CD4-positive, alpha-beta T cell treated with Interferon gamma for 1 hour (primary cell): ENCODE results near the gene CLHC1.
"Not testable (repeated sequence)": the region's sequence is repeated elsewhere in the genome, so short reads cannot be mapped to it uniquely, and the experiment has no call there.

Source experiments
- DNase-seq: peaks from one replicate; pipeline ENCODE4 v3.0.0-alpha.2; 2020

CLHC1 gene

DNA sequence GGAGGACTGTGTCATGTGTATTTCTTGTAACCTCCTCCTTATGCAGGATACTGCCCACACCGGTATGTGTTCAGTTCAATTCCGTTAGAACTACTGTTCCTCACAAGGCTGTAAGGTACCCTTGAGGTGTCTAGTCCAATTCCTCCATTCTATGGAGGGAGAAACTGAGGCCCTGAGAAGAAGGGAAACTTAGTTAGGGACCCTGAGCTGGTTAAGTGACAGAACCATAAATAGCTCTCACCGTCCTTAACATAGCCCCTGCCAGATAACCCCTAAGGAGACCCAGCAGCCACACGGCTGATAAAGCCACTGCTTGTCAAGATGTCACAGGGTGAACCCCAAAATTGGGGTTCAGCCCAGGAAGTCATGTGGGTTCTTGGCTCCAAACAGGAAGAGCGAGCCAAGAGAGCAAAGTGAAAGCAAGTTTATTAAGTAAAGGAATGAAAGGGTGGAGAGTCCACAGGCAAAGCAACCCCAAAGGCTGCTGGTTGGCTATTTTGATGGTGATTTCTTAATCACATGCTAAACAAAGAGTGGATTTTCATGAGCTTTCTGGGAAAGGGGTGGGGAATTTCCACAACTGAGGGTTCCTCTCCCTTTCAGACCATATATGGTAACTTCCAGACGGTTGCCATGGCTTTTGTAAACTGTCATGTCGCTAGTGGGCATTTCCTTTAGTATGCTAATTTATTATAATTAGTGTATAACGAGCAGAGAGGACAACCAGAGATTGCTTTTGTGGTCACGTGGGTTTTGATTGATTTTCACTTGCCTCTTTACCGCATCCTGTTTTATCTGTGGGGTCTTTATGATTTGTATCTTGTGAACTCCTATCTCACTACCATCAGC lies 98.4 kb downstream of the CLHC1 start:
- DNase-seq, result peak; percentile 74

GRCh38 chr2:55130849-55131248 lies 101.2 kb downstream of the CLHC1 start:
- DNase-seq, result no peak

- DNase-seq, result not testable (repeated sequence)
These were observed 105.5 kb downstream of the CLHC1 start for GRCh38 chr2:55126643-55127042.
